HG03457 (cell line): ENCODE data around the gene ZBTB42.

Source experiments
- ATAC-seq: cut with Tn5 transposase; IDR thresholded peaks from one replicate; pipeline ENCODE4 v1.9.1; 2021; ENCODE audit warnings: moderate number of reproducible peaks; ENCODE audit not compliant: unreplicated experiment

The ZBTB42 gene

GRCh38 chr14:104800771-104801519 is at the start of gene ZBTB42:
ZBTB42 (plus strand) TSS chr14:104801101; CDS start chr14:104801198, 97 bp downstream.
- no peak for ATAC-seq

- no peak for ATAC-seq
Observed at GRCh38 chr14:104751539-104752422, 49.1 kb upstream of the ZBTB42 start.

- no peak for ATAC-seq
Observed at GRCh38 chr14:104752423-104752734, 48.5 kb upstream of the ZBTB42 start.

GRCh38 chr14:104752735-104753527 is 48.0 kb upstream of the ZBTB42 start, which contains the start of gene SIVA1:
SIVA1 (plus strand) TSS chr14:104753147; CDS start chr14:104753202, 55 bp downstream.
- ATAC-seq = peak; percentile 79

- ATAC-seq = no peak
Observed at GRCh38 chr14:104753528-104754212, 47.2 kb upstream of the ZBTB42 start.

- ATAC-seq = no peak
Observed at GRCh38 chr14:104754213-104754851, 46.6 kb upstream of the ZBTB42 start.

GRCh38 chr14:104755621-104756020 is 45.3 kb upstream of the ZBTB42 start:
- ATAC-seq = no peak

GRCh38 chr14:104756477-104757237 is 44.2 kb upstream of the ZBTB42 start:
- no peak for ATAC-seq

GRCh38 chr14:104757238-104757585 is 43.7 kb upstream of the ZBTB42 start:
- ATAC-seq = no peak

GRCh38 chr14:104757681-104758392 is 43.1 kb upstream of the ZBTB42 start:
- ATAC-seq = no peak

- ATAC-seq = no peak
Observed at GRCh38 chr14:104758981-104759969, 41.6 kb upstream of the ZBTB42 start.

GRCh38 chr14:104765517-104765916 is 35.4 kb upstream of the ZBTB42 start:
- no peak for ATAC-seq

GRCh38 chr14:104766256-104766862 is 34.5 kb upstream of the ZBTB42 start:
- no peak for ATAC-seq

- ATAC-seq = no peak
Observed at GRCh38 chr14:104766863-104767633, 33.9 kb upstream of the ZBTB42 start.

- no peak for ATAC-seq
Observed at GRCh38 chr14:104767634-104767918, 33.3 kb upstream of the ZBTB42 start.

- ATAC-seq = no peak
Observed at GRCh38 chr14:104768437-104769323, 32.2 kb upstream of the ZBTB42 start.
